ENCODE results near the gene HOXA5. TPM values are rescaled to one million over a fixed set of nuclear protein-coding genes. Genes with fewer than 3 reads are reported as not detected.
A peak's percentile ranks its signal among the peaks of the same experiment; 100 is the strongest.

The HOXA5 gene
- total and polyA plus RNA-seq, 8 donors, result 0.24 to 1.4 (median 0.81) TPM; not detected in 1

GRCh38 chr7:27181795-27182275 is 38.4 kb upstream of the HOXA5 start:
- H3K4me1 ChIP-seq, result peaks cover 0 to 6% (median 0%) of the 10 kb centered on the region in 3 donors
- DNase-seq (peak in 2 of 6 donors; percentile 3 to 41), ATAC-seq (no peak), FAIRE-seq (no peak)
- no peaks in the 10 kb centered on the region for H3K36me3 ChIP-seq
- H3K9me3 ChIP-seq, result no peaks in the 10 kb centered on the region
- 41 to 47% methylated on average over 4 of the region's 4 CpGs for WGBS, 2 donors
- H3K27me3 ChIP-seq, result peaks cover 7 to 88% (median 28%) of the 10 kb centered on the region in 4 donors
- H3K4me3 ChIP-seq, result no peak overlapping the region
- TF ChIP-seq CTCF (IDR thresholded peaks at IDR 0.05), result no peak
- H3K27ac ChIP-seq, result no peak overlapping the region
- intact Hi-C loops (cut with DNase I), result no loop called here

- Histone ChIP-seq H3K36me3 (no peaks in the 10 kb centered on the region), H3K9me3 (no peaks in the 10 kb centered on the region), H3K4me3 (no peak overlapping the region), H3K27me3 (peaks cover 7 to 88% (median 26%) of the 10 kb centered on the region in 4 donors), H3K27ac (no peak overlapping the region), H3K4me1 (peaks cover 0 to 6% (median 0%) of the 10 kb centered on the region in 3 donors)
- intact Hi-C loops (cut with DNase I), result no loop called here
- DNase-seq (peak in 3 of 6 donors; percentile 7 to 52 (median 41)), ATAC-seq (no peak), FAIRE-seq (no peak)
- TF ChIP-seq CTCF (IDR thresholded peaks at IDR 0.05), result no peak
- WGBS, 2 donors, result 49 to 51% methylated on average over 12 of the region's 12 CpGs
These were observed 37.2 kb upstream of the HOXA5 start for GRCh38 chr7:27180431-27181420.

- ATAC-seq (peak; percentile 59 to 76 (median 73)), DNase-seq (peak in 4 of 6 donors; percentile 46 to 84 (median 58)), FAIRE-seq (no peak)
- Histone ChIP-seq H3K27me3 (peaks cover 7 to 82% (median 25%) of the 10 kb centered on the region in 4 donors), H3K27ac (no peak overlapping the region), H3K9me3 (no peaks in the 10 kb centered on the region), H3K36me3 (no peaks in the 10 kb centered on the region), H3K4me1 (peaks cover 0 to 6% (median 0%) of the 10 kb centered on the region in 3 donors), H3K4me3 (no peak overlapping the region)
- peak; percentile 37 to 60 (median 45) for TF ChIP-seq CTCF (IDR thresholded peaks at IDR 0.05)
- 8% methylated on average over 56 of the region's 56 CpGs for WGBS, 2 donors
- intact Hi-C loops (cut with DNase I), result no loop called here
These were observed 36.3 kb upstream of the HOXA5 start for GRCh38 chr7:27179503-27180430.

- Histone ChIP-seq H3K27ac (no peak overlapping the region), H3K27me3 (peaks cover 7 to 83% (median 26%) of the 10 kb centered on the region in 4 donors), H3K4me3 (no peak overlapping the region)
These were observed 35.5 kb upstream of the HOXA5 start for GRCh38 chr7:27179030-27179429.

More at GRCh38 chr7:27179030-27179429, 35.5 kb upstream of the HOXA5 start:
- Histone ChIP-seq H3K36me3 (no peaks in the 10 kb centered on the region), H3K4me1 (peaks cover 0 to 3% (median 0%) of the 10 kb centered on the region in 3 donors), H3K9me3 (no peaks in the 10 kb centered on the region)
- FAIRE-seq, result no peak
- WGBS, 2 donors, result 21 to 22% methylated on average over 14 of the region's 14 CpGs
- no peak for TF ChIP-seq CTCF (IDR thresholded peaks at IDR 0.05)
- no peak for ATAC-seq
- intact Hi-C loops (cut with DNase I), result no loop called here
- peak in 1 of 6 donors; percentile 21 for DNase-seq
